OCI-LY7 (cell line): ENCODE results near the gene CPLX3. TPM values are rescaled to one million over a fixed set of nuclear protein-coding genes. Genes with fewer than 3 reads are reported as not detected.

Source experiments
- BruUV-seq: library from RNA; stranded (reverse); fragments of 400-500 nt; replicated peaks from 2 replicates; lab custom pipeline; 2021; lab: Mats Ljungman, UMichigan
- CTCF ChIA-PET: fragments of 300-600 bp; sonication (Branson Sonifier 250); formaldehyde crosslinking; loops from one replicate; lab custom pipeline; 2022; ENCODE audit warnings: antibody characterized with exemption; ENCODE audit not compliant: unreplicated experiment; lab: Charles Lee
- POLR2A ChIA-PET: fragments of 300-600 bp; sonication (Branson Sonifier 250); formaldehyde crosslinking; loops from one replicate; lab custom pipeline; 2022; ENCODE audit warnings: antibody characterized with exemption; lab: Charles Lee
- DNase-seq: peaks from one replicate; pipeline ENCODE4 v3.0.0-alpha.2; 2015; ENCODE audit warnings: low spot score
- H2AFZ ChIP-seq: fragments of 200-600 bp; sonication (generic), shearing (Covaris generic); 2 replicates; pipeline ENCODE4 v1.6.1; 2014; ENCODE audit warnings: mild to moderate bottlenecking, antibody characterized with exemption, low read length, moderate library complexity
- H3K27ac ChIP-seq: fragments of 200-600 bp; sonication (generic); 2 replicates; pipeline ENCODE4 v1.5.1; 2014; ENCODE audit warnings: mixed run types, low read depth, mild to moderate bottlenecking, moderate library complexity, low read length, inconsistent platforms; ENCODE audit not compliant: poor library complexity, severe bottlenecking
- H3K36me3 ChIP-seq: fragments of 200-600 bp; sonication (generic); 2 replicates; pipeline ENCODE4 v1.6.1; 2014; ENCODE audit warnings: mild to moderate bottlenecking, antibody characterized with exemption, low read length, moderate library complexity, mixed read lengths; ENCODE audit not compliant: insufficient read depth
- H3K4me1 ChIP-seq: fragments of 200-600 bp; sonication (generic); 2 replicates; pipeline ENCODE4 v1.5.1; 2014; ENCODE audit warnings: mild to moderate bottlenecking, low read length; ENCODE audit not compliant: insufficient read depth, poor library complexity, severe bottlenecking
- H3K4me2 ChIP-seq: fragments of 200-600 bp; sonication (generic); 2 replicates; pipeline ENCODE4 v1.6.1; 2014; ENCODE audit warnings: mild to moderate bottlenecking, low read length
- H3K4me3 ChIP-seq: fragments of 200-600 bp; sonication (generic); 2 replicates; pipeline ENCODE4 v1.5.1; 2014; ENCODE audit warnings: mild to moderate bottlenecking, low read depth, low read length; ENCODE audit not compliant: poor library complexity, severe bottlenecking
- H3K79me2 ChIP-seq: fragments of 200-600 bp; sonication (generic); 2 replicates; pipeline ENCODE4 v1.6.1; 2016; ENCODE audit warnings: low read depth, mild to moderate bottlenecking, low read length, moderate library complexity, mixed read lengths; ENCODE audit not compliant: insufficient read depth
- H3K9me2 ChIP-seq: fragments of 200-600 bp; sonication (generic); 2 replicates; pipeline ENCODE4 v1.6.1; 2016; ENCODE audit warnings: mild to moderate bottlenecking, low read length, mixed read lengths; ENCODE audit not compliant: insufficient read depth
- H3K9me3 ChIP-seq: fragments of 200-600 bp; sonication (generic); 2 replicates; pipeline ENCODE4 v1.6.1; 2014; ENCODE audit warnings: mild to moderate bottlenecking, mixed run types, low read length, mixed read lengths
- H4K20me1 ChIP-seq: fragments of 200-600 bp; sonication (generic); 2 replicates; pipeline ENCODE4 v1.6.1; 2014; ENCODE audit warnings: mild to moderate bottlenecking, antibody characterized with exemption, low read length, moderate library complexity, mixed read lengths; ENCODE audit not compliant: insufficient read depth
- CTCF ChIP-seq: fragments of 200-600 bp; sonication (generic); conservative IDR thresholded peaks from 2 replicates; pipeline ENCODE4 v1.5.1; 2014; ENCODE audit warnings: mild to moderate bottlenecking, antibody characterized with exemption, low read length, moderate library complexity, mixed read lengths
- EZH2phosphoT487 ChIP-seq: fragments of 200-600 bp; sonication (generic); IDR thresholded peaks from 2 replicates; pipeline ENCODE4 v1.6.1; 2018; ENCODE audit warnings: low read depth, borderline replicate concordance, mild to moderate bottlenecking, mixed run types, antibody characterized with exemption, low read length, moderate library complexity, mixed read lengths
- intact Hi-C: fragments of 100-400 bp; cut with micrococcal nuclease; formaldehyde crosslinking; loops from one replicate; pipeline ENCODE4 v1.10.0; 2022; ENCODE audit not compliant: unreplicated experiment
- total RNA-seq, 2 experiments: library from RNA; depleted of rRNA in 1 of 2; stranded (reverse); fragments of >200 nt in 1 of 2; shearing (Covaris generic) in 1 of 2; gene quantifications; 2 replicates each; pipeline ENCODE4 v1.2.3, GENCODE V29; 2014 to 2022

CPLX3 gene
- total RNA-seq, 2 experiments from 2014 or later = 0.35 to 1.5 TPM

GRCh38 chr15:74855857-74856256 lies 29.4 kb downstream of the CPLX3 start:
- peaks cover 43% of the 10 kb centered on the region for H3K4me1 ChIP-seq
- POLR2A ChIA-PET = interaction anchor here (0.6 to 2.0 kb wide), 5 partner anchors 14 to 870 kb away, joined by 3 to 21 read pairs (median 5); no protein-coding TSS in a partner anchor
- no peaks in the 10 kb centered on the region for H4K20me1 ChIP-seq
- H3K4me3 ChIP-seq = no peak overlapping the region
- intact Hi-C loops = loop anchor here (2.0 kb wide), 1 partner anchor 17 kb away; the partner anchor contains the start of gene SCAMP2
- no peak overlapping the region; the same call in 1 of the 2 replicates for H3K4me2 ChIP-seq
- H3K79me2 ChIP-seq = peaks cover 19% of the 10 kb centered on the region; the same call in 1 of the 2 replicates
- no peak overlapping the region for H2AFZ ChIP-seq
- CTCF ChIA-PET = interaction anchor here (0.6 to 0.9 kb wide), 2 partner anchors 12 to 13 kb away, joined by 3 read pairs; no protein-coding TSS in a partner anchor
- H3K9me3 ChIP-seq = no peaks in the 10 kb centered on the region
- peaks cover 40% of the 10 kb centered on the region for H3K36me3 ChIP-seq
- H3K9me2 ChIP-seq = no peaks in the 10 kb centered on the region
- no peak for DNase-seq
- no TSS peak for BruUV-seq
- TF ChIP-seq EZH2phosphoT487 = no peak
- no peak for TF ChIP-seq CTCF
- no peak overlapping the region for H3K27ac ChIP-seq

GRCh38 chr15:74856537-74856936 lies 30.1 kb downstream of the CPLX3 start:
- no peaks in the 10 kb centered on the region for H3K9me3 ChIP-seq
- no TSS peak for BruUV-seq
- H3K4me3 ChIP-seq = no peak overlapping the region
- H4K20me1 ChIP-seq = no peaks in the 10 kb centered on the region
- intact Hi-C loops = loop anchor here (2.0 kb wide), 1 partner anchor 16 kb away; the partner anchor contains the start of gene SCAMP2
- H3K4me1 ChIP-seq = peaks cover 43% of the 10 kb centered on the region
- H3K9me2 ChIP-seq = no peaks in the 10 kb centered on the region
- CTCF ChIA-PET = interaction anchor here (0.6 to 0.9 kb wide), 2 partner anchors 13 kb away, joined by 3 read pairs; no protein-coding TSS in a partner anchor
- POLR2A ChIA-PET = interaction anchor here (0.6 to 2.0 kb wide), 4 partner anchors 14 to 1883 kb away, joined by 3 to 21 read pairs (median 4); no protein-coding TSS in a partner anchor
- H3K4me2 ChIP-seq = peak overlapping the region; percentile 49
- H3K36me3 ChIP-seq = peaks cover 33% of the 10 kb centered on the region
- H3K27ac ChIP-seq = peak overlapping the region; percentile 51
- TF ChIP-seq EZH2phosphoT487 = no peak
- TF ChIP-seq CTCF = no peak
- no peak for DNase-seq
- H2AFZ ChIP-seq = no peak overlapping the region
- H3K79me2 ChIP-seq = peaks cover 23% of the 10 kb centered on the region; the same call in 1 of the 2 replicates
